ENCODE measurements around the gene OPTC.
"Not testable (repeated sequence)": the region's sequence is repeated elsewhere in the genome, so short reads cannot be mapped to it uniquely, and the experiment has no call there.

Gene OPTC

DNA sequence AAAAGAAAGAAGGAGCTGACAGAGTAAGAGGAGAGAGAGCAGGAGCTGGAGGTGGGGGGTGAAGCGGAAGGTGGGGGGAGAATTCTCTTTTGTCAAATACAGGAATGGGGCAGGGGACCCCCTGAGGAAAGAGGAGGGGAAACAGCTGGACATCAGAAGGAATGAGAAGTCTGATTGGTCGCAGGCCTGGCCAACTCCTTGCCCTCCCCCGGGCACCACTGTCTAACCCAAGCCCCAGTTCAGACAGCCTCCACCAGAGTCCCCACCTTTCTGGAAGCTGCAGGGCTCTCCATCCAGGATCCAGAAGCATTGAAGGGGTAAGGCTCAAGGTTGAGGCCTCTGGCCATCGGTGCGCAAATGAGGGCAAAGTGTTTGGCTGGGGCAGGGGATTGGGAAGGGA lies at the start of gene OPTC:
TSS of gene OPTC (plus strand) at position 253 of the 400 bp plus-strand sequence. CDS start 1,853 bp downstream, outside the sequence.
- H3K4me1 ChIP-seq (ENCODE audit: insufficient read depth, low read length) = no peaks in the 10 kb centered on the region
- peaks cover 26% of the 10 kb centered on the region for H3K27me3 ChIP-seq (ENCODE audit: insufficient read depth, low read length)
- H3K9me3 ChIP-seq (ENCODE audit: low read length) = no peaks in the 10 kb centered on the region
- no peak within 1 kb of the TSS for H2AFZ ChIP-seq (ENCODE audit: low read depth, low read length)
- H3K36me3 ChIP-seq (ENCODE audit: insufficient read depth, low read length) = no peaks in the 10 kb centered on the region
- H3K4me3 ChIP-seq (ENCODE audit: low read length) = no peak within 1 kb of the TSS

DNA sequence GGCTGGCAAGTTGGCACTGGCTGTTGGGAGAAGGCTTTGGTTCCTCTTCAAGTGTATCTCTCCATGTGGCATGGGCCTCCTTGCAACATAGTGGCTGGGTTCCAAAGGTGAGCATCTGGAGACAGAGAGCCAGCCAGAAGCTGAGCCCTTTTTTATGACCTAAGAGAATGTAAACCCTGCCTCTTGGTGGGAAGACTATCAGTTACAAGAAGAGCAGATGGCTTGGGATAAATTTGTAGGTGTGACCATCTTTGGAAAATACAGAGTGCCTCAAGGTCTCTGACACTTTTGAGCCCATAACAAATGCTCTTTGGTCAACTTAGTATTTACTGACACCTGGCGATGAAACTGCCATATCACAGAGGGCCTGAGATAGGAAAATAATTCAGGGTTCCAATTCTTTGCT lies 49.8 kb upstream of the OPTC start:
- no peak overlapping the region for H3K4me3 ChIP-seq (ENCODE audit: low read length)
- no peak overlapping the region for H2AFZ ChIP-seq (ENCODE audit: low read depth, low read length)
- no peaks in the 10 kb centered on the region for H3K9me3 ChIP-seq (ENCODE audit: low read length)
- no peaks in the 10 kb centered on the region for H3K36me3 ChIP-seq (ENCODE audit: insufficient read depth, low read length)
- peaks cover 4% of the 10 kb centered on the region for H3K4me1 ChIP-seq (ENCODE audit: insufficient read depth, low read length)
- peaks cover 41% of the 10 kb centered on the region for H3K27me3 ChIP-seq (ENCODE audit: insufficient read depth, low read length)

DNA sequence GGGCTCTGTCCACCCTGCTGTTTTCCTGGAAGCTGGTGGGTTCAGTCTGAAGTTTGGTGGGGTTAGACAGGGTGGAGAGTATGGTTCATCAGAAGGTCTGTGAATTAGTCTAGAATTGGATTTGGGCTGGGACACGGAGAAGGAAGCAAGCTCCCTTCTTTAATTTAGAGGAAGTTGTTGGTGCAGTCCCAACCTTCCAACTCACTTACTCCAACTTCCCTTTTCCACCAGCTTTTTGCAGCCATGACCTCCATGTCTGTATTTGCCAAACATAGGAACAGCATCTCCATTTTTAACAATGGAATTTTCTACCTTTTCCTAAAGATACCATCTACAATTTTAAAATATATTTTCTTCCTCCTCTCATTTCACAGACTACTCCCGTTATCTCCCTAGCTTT lies 46.8 kb upstream of the OPTC start:
- no peak overlapping the region for H2AFZ ChIP-seq (ENCODE audit: low read depth, low read length)
- no peaks in the 10 kb centered on the region for H3K36me3 ChIP-seq (ENCODE audit: insufficient read depth, low read length)
- H3K4me1 ChIP-seq (ENCODE audit: insufficient read depth, low read length) = peaks cover 4% of the 10 kb centered on the region
- peaks cover 19% of the 10 kb centered on the region for H3K27me3 ChIP-seq (ENCODE audit: insufficient read depth, low read length)
- no peaks in the 10 kb centered on the region for H3K9me3 ChIP-seq (ENCODE audit: low read length)
- no peak overlapping the region for H3K4me3 ChIP-seq (ENCODE audit: low read length)

DNA sequence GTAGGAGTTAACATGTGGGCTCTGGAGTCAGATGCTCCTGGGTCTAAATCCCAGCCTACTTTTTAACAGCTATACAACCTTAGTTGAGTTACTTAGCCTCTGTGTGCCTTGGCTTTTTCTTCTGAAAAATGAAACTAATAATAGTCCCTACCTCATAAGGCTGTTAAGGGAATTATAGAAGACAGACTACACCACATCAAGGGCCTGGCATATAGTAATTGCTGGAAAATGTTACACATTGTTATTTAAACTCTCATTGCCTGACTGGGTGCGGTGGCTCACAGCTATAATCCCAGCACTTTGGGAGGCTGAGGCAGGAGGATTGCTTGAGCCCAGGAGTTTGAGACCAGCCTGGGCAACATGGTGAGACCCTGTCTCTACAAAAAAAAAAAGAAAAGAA lies 46.4 kb upstream of the OPTC start:
- not testable (repeated sequence) for H3K4me1 ChIP-seq (ENCODE audit: insufficient read depth, low read length); H3K9me3 ChIP-seq (ENCODE audit: low read length); H3K36me3 ChIP-seq (ENCODE audit: insufficient read depth, low read length); H3K4me3 ChIP-seq (ENCODE audit: low read length); H2AFZ ChIP-seq (ENCODE audit: low read depth, low read length)
- peaks cover 15% of the 10 kb centered on the region for H3K27me3 ChIP-seq (ENCODE audit: insufficient read depth, low read length)

DNA sequence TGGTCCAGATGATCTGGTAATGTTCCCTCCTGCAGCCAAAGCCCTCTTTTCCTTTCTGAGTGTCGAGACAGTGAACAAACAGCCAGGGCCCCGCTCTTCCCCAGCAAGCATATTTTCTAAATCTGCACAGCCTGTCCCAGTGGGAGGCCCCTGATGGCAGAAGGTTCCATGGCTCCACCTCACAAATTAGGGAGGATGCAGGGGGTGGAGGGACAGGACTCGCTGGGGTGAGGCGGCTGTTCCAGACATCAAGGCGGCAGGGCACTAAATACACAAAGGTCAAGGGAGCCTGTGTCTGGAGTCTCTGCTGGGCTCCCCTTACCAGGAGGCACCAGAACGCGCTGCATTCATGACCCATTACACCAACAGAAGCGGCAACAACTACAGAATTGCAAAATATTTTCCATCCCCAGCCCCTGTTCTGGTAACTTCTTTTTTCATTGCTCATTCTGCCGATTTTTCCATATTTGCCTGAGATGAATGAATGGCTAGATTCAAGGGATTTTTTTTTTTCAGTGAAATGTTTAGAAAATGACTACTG lies 45.4 kb upstream of the OPTC start:
- H3K36me3 ChIP-seq (ENCODE audit: insufficient read depth, low read length) = no peaks in the 10 kb centered on the region
- H3K27me3 ChIP-seq (ENCODE audit: insufficient read depth, low read length) = peaks cover 20% of the 10 kb centered on the region
- H3K9me3 ChIP-seq (ENCODE audit: low read length) = no peaks in the 10 kb centered on the region
- H2AFZ ChIP-seq (ENCODE audit: low read depth, low read length) = no peak overlapping the region
- no peak overlapping the region for H3K4me3 ChIP-seq (ENCODE audit: low read length)
- peaks cover 4% of the 10 kb centered on the region for H3K4me1 ChIP-seq (ENCODE audit: insufficient read depth, low read length)

GRCh38 chr1:203450001-203450400 lies 44.0 kb upstream of the OPTC start:
- peaks cover 20% of the 10 kb centered on the region for H3K27me3 ChIP-seq (ENCODE audit: insufficient read depth, low read length)
- peaks cover 4% of the 10 kb centered on the region for H3K4me1 ChIP-seq (ENCODE audit: insufficient read depth, low read length)
- no peaks in the 10 kb centered on the region for H3K9me3 ChIP-seq (ENCODE audit: low read length)

DNA sequence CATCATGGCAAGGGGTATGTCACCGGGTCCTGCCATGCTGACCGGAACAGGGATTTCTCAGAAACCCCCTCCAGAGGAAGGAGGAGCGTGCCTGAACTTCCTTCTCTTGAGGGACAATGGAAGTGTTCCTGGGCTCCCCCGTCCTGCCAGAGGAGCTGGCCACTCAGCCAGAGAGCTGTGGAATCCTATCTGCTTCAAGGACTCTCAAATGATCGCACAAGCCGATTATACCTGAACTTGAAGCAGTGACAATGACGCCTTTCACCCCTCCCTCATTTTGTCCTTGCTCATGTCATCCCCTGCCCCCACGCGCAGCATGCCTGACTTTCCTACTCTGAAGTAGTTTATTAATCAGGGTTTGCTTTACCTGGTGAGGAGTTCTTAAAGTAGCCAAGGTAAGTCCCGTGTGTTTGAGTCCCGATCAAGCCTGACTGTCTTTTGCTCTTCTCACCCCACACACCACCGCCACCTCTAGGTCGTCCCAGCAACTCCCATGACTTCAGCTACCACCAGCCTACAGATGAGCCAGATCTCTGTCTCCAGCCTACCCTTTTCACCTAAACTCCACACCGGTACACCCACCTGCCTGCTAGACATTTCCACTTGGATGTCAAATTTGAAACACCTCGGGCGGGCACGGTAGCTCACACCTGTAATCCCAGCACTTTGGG lies 43.3 kb upstream of the OPTC start:
- Histone ChIP-seq H3K4me1 (ENCODE audit: insufficient read depth, low read length) (peaks cover 4% of the 10 kb centered on the region), H3K9me3 (ENCODE audit: low read length) (no peaks in the 10 kb centered on the region), H3K4me3 (ENCODE audit: low read length) (no peak overlapping the region), H3K36me3 (ENCODE audit: insufficient read depth, low read length) (no peaks in the 10 kb centered on the region), H2AFZ (ENCODE audit: low read depth, low read length) (no peak overlapping the region), H3K27me3 (ENCODE audit: insufficient read depth, low read length) (peaks cover 20% of the 10 kb centered on the region)

More at GRCh38 chr1:203450001-203450400, 44.0 kb upstream of the OPTC start:
- no peak overlapping the region for H3K4me3 ChIP-seq (ENCODE audit: low read length)
- H2AFZ ChIP-seq (ENCODE audit: low read depth, low read length) = no peak overlapping the region
- H3K36me3 ChIP-seq (ENCODE audit: insufficient read depth, low read length) = no peaks in the 10 kb centered on the region

DNA sequence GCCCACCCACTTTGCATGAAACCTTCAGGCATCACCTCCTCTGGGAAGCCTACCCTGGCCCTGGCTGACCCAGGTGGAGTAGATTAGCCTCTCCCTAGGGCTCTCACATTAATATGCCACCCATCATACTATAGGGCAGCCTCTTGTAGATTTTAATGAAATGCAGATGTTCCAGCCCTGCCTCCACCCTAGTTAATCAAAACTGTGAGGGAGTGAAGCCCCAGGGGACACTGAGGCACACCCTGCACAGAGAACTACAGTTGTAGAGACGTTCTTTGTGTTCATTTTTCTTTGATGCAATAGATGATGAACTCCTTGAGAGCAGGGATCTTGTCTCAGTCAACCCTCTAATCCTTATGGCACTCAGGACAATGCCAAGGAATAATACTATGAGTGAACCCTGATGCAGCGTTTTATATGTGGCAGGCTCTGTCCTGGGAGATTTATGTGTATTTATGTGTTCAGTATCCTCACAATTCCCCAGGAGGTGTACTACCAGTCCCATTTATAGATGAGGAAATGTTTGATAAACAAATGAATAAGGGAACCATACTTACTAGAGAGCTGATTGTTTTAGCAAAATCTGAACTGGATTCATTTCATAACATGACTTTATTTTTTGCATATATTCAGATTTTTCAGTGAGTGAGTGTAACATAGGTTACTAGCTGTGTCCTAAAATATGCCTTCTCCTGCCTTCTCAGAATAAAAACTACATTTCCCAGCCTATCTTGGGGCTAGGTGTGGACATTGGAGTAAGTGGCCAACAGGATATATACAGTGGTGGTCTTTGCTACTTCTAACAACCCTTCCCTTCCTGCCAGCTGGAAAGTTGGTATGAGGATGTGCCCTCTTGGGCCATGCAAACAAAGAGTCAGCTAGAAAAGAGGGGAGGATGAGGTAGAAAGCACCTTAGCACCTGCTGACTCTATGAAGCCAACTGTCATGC lies 41.8 kb upstream of the OPTC start:
- Histone ChIP-seq H3K9me3 (ENCODE audit: low read length) (no peaks in the 10 kb centered on the region), H3K4me3 (ENCODE audit: low read length) (no peak overlapping the region), H2AFZ (ENCODE audit: low read depth, low read length) (no peak overlapping the region), H3K36me3 (ENCODE audit: insufficient read depth, low read length) (no peaks in the 10 kb centered on the region), H3K27me3 (ENCODE audit: insufficient read depth, low read length) (peaks cover 12% of the 10 kb centered on the region), H3K4me1 (ENCODE audit: insufficient read depth, low read length) (peaks cover 4% of the 10 kb centered on the region)

DNA sequence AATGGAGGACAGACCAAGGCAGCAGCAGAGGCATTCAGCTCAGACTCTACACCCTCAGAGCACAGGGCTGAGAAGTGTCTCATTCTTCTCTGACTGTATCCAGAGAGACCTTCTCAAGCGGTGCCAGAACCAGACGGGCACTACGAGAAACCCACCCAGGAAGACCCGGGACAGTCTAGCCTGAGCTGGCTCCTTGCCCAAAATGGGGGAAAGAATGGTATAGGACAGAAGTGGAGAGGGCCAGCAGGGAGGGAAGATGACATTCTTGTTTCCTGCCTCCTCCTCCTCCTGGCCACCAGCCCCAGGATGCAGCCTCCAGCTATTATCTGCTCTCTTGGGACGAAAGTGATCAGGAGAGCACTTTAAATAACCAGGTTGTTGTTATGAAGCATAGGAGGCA lies 40.9 kb upstream of the OPTC start:
- peaks cover 12% of the 10 kb centered on the region for H3K27me3 ChIP-seq (ENCODE audit: insufficient read depth, low read length)
- peaks cover 4% of the 10 kb centered on the region for H3K4me1 ChIP-seq (ENCODE audit: insufficient read depth, low read length)
- no peak overlapping the region for H3K4me3 ChIP-seq (ENCODE audit: low read length)
- H2AFZ ChIP-seq (ENCODE audit: low read depth, low read length) = no peak overlapping the region
- H3K36me3 ChIP-seq (ENCODE audit: insufficient read depth, low read length) = no peaks in the 10 kb centered on the region
- no peaks in the 10 kb centered on the region for H3K9me3 ChIP-seq (ENCODE audit: low read length)

DNA sequence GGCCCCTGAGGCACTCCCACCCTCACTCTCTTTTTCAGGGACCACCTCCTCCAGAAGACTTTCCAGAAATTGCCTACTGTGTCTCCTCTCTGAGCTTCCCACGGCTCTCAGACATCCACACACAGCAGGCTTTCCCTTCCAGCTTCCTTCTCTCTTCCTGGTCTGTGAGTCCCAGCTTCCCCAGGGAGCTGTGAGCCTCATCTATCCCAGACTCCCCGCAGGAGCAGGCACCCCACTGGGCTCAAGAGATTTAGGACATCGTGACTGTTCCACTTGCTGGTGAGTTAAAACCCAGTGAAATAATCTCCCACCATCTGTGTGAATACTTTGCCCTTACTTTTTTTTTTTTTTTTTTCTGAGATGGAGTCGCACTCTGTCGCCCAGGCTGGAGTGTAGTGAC lies 40.3 kb upstream of the OPTC start:
- Histone ChIP-seq H3K4me3 (ENCODE audit: low read length) (no peak overlapping the region), H3K36me3 (ENCODE audit: insufficient read depth, low read length) (no peaks in the 10 kb centered on the region), H2AFZ (ENCODE audit: low read depth, low read length) (no peak overlapping the region), H3K9me3 (ENCODE audit: low read length) (no peaks in the 10 kb centered on the region), H3K27me3 (ENCODE audit: insufficient read depth, low read length) (peaks cover 12% of the 10 kb centered on the region), H3K4me1 (ENCODE audit: insufficient read depth, low read length) (peaks cover 4% of the 10 kb centered on the region)

GRCh38 chr1:203454986-203455471 lies 38.9 kb upstream of the OPTC start:
- H3K4me3 ChIP-seq (ENCODE audit: low read length) = no peak overlapping the region
- peaks cover 8% of the 10 kb centered on the region for H3K27me3 ChIP-seq (ENCODE audit: insufficient read depth, low read length)
- no peaks in the 10 kb centered on the region for H3K9me3 ChIP-seq (ENCODE audit: low read length)
- no peaks in the 10 kb centered on the region for H3K36me3 ChIP-seq (ENCODE audit: insufficient read depth, low read length)
- H3K4me1 ChIP-seq (ENCODE audit: insufficient read depth, low read length) = no peaks in the 10 kb centered on the region
- no peak overlapping the region for H2AFZ ChIP-seq (ENCODE audit: low read depth, low read length)

GRCh38 chr1:203455706-203456105 lies 38.2 kb upstream of the OPTC start:
- H3K27me3 ChIP-seq (ENCODE audit: insufficient read depth, low read length) = peaks cover 8% of the 10 kb centered on the region
- no peak overlapping the region for H2AFZ ChIP-seq (ENCODE audit: low read depth, low read length)
- no peak overlapping the region for H3K4me3 ChIP-seq (ENCODE audit: low read length)
- H3K9me3 ChIP-seq (ENCODE audit: low read length) = no peaks in the 10 kb centered on the region
- no peaks in the 10 kb centered on the region for H3K4me1 ChIP-seq (ENCODE audit: insufficient read depth, low read length)
- H3K36me3 ChIP-seq (ENCODE audit: insufficient read depth, low read length) = no peaks in the 10 kb centered on the region

DNA sequence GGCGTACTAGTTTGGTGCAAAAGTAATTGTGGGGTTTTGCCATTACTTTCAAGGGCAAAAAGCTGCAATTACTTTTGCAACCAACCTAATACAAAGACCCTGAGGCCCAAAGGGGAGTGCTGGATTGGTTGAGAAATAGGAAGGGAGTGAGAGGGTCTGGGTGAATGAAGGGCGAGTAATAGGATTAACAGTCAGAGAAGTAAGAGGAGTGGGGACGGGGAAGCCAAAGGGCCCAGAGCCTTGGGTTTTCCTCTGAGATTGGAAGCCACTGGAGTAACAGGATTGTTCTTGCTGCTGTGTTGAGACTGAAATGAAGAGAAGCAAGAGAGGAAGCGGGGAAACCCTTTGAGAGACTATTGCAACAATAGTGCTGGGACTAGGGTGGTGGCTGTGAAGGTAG lies 37.4 kb upstream of the OPTC start:
- Histone ChIP-seq H3K9me3 (ENCODE audit: low read length) (no peaks in the 10 kb centered on the region), H2AFZ (ENCODE audit: low read depth, low read length) (no peak overlapping the region), H3K4me3 (ENCODE audit: low read length) (no peak overlapping the region), H3K4me1 (ENCODE audit: insufficient read depth, low read length) (no peaks in the 10 kb centered on the region), H3K36me3 (ENCODE audit: insufficient read depth, low read length) (no peaks in the 10 kb centered on the region), H3K27me3 (ENCODE audit: insufficient read depth, low read length) (peaks cover 8% of the 10 kb centered on the region)

Measured in neuron (in vitro differentiated cells).